ENCODE data around the gene HIVEP3. TPM values are rescaled to one million over a fixed set of nuclear protein-coding genes. Genes with fewer than 3 reads are reported as not detected.

HIVEP3 gene
- total and polyA plus RNA-seq, 8 donors = 1.8 to 65.3 (median 3.8) TPM

DNA sequence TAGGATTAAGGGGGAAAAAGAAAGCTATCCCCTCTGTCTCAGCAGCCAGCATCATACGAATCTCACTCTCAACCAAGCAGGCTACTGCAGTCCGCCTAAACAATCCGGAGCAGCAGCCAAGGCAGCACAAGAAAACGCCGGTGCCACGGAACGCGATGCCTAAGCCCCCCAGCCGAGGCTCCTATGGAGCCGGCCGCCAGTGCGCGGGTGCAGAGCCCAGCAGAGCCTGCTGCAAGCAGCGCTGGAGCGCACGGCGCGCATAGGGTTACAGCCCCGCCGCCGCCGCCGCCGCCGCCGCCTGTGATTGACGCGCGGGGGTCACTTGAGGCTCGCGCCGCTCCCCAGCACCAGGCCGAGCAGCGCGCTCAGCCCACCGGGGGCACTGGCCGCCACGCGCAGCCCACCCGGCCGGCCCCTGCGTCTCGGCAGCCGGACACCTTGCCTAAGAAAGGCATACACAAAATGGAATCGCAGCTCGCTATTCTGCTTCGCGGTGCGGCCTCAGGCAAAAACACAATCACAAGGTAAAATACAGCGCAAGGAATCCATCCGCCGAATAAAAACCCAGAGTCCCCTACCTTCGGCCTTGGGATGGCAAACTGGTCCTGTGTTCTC, 780 bp downstream of the HIVEP3 start:
- DNase-seq = peak; percentile 51 to 78
- H3K27me3 ChIP-seq = peaks cover 0 to 6% (median 0%) of the 10 kb centered on the region in 3 donors
- no peaks in the 10 kb centered on the region for H3K36me3 ChIP-seq
- peak overlapping the region; percentile 56 to 73 (median 64) for H3K4me3 ChIP-seq
- TF ChIP-seq EP300 (IDR thresholded peaks at IDR 0.05) = no peak
- TF ChIP-seq POLR2AphosphoS5 (IDR thresholded peaks at IDR 0.05) = no peak
- TF ChIP-seq, protein P1, sequence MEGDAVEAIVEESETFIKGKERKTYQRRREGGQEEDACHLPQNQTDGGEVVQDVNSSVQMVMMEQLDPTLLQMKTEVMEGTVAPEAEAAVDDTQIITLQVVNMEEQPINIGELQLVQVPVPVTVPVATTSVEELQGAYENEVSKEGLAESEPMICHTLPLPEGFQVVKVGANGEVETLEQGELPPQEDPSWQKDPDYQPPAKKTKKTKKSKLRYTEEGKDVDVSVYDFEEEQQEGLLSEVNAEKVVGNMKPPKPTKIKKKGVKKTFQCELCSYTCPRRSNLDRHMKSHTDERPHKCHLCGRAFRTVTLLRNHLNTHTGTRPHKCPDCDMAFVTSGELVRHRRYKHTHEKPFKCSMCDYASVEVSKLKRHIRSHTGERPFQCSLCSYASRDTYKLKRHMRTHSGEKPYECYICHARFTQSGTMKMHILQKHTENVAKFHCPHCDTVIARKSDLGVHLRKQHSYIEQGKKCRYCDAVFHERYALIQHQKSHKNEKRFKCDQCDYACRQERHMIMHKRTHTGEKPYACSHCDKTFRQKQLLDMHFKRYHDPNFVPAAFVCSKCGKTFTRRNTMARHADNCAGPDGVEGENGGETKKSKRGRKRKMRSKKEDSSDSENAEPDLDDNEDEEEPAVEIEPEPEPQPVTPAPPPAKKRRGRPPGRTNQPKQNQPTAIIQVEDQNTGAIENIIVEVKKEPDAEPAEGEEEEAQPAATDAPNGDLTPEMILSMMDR (IDR thresholded peaks at IDR 0.05) = no peak
- no peak for TF ChIP-seq POLR2A (IDR thresholded peaks at IDR 0.05)
- peak overlapping the region; percentile 47 to 80 (median 65) for H3K27ac ChIP-seq
- WGBS, 5 donors = 0 to 4% (median 2%) methylated on average over 17 to 53 of the region's 53 CpGs
- intact Hi-C loops (cut with DNase I; ENCODE audit: low total_unique reads) = no loop called here
- no peaks in the 10 kb centered on the region for H3K9me3 ChIP-seq
- H3K4me1 ChIP-seq = peaks cover 8 to 47% (median 37%) of the 10 kb centered on the region in 4 donors

DNA sequence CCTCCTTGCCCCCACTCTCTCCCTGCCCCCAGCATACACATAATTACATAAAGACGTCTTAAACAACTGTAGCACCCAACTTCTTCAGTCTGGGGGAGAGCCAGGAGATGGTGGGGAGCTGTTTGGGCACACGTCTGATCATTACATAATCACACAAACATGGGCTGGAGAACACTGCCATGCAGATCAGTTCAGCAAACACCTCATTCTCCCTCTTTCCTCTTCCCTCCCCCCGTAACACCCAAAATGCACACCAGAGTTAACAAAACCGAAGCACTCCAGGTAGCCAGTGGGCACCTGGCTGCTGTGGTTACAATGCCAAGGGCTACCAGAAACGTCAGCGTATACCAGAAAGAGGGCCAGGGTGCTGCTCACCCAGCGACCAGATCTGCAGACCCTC, 1.6 kb downstream of the HIVEP3 start:
- peaks cover 8 to 47% (median 37%) of the 10 kb centered on the region in 4 donors for H3K4me1 ChIP-seq
- H3K9me3 ChIP-seq = no peaks in the 10 kb centered on the region
- peaks cover 0 to 6% (median 0%) of the 10 kb centered on the region in 3 donors for H3K27me3 ChIP-seq
- intact Hi-C loops (cut with DNase I; ENCODE audit: low total_unique reads) = no loop called here
- TF ChIP-seq POLR2AphosphoS5 (IDR thresholded peaks at IDR 0.05) (no peak), EP300 (IDR thresholded peaks at IDR 0.05) (no peak), POLR2A (IDR thresholded peaks at IDR 0.05) (no peak)
- TF ChIP-seq, protein P1 (IDR thresholded peaks at IDR 0.05) = no peak
- no peak for DNase-seq
- WGBS, 5 donors = 61 to 71% (median 64%) methylated on average over 7 of the region's 7 CpGs
- no peak overlapping the region for H3K27ac ChIP-seq
- peak overlapping the region; percentile 56 to 73 (median 64) for H3K4me3 ChIP-seq
- H3K36me3 ChIP-seq = no peaks in the 10 kb centered on the region

DNA sequence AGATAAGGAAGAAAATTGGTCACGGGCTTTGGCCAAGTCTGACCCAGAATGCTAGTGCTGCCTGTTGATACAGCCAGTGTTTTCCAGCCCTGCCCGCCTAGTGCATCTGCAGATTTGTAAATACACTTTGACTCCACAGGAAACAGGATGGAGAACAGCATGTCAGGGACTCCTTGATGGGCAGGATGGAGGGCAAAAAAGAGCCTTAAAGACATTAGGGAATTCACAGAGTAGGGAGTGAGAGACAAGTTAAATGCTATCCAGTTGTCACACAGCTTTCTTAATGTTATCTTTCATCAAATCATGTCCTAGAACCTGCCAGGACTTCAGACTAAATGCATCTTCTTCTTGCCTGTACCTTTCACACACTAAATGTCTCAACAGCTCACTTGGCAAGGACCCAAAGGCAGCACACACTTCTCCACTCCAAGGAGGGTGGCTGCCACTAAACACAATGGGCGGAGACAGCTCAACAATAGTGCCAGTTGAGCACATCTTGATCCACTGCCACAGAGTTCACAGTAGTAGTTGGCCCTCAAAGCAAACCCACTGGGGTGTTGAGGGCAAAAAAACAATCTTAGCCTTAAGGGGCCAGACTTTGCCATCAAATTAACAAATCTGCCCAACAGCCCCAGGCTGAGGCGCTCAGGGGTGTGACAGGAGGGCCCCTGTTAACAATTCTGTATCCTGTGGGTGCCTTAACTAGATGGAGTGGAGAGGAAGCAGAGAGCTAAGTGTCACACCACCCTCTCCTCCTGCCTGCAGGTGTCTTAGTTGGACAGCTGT, 2.7 kb downstream of the HIVEP3 start:
- WGBS, 5 donors = 53 to 78% (median 63%) methylated on average over 4 of the region's 4 CpGs
- no peaks in the 10 kb centered on the region for H3K36me3 ChIP-seq
- DNase-seq = peak; percentile 60 to 63
- H3K4me3 ChIP-seq = no peak overlapping the region
- intact Hi-C loops (cut with DNase I; ENCODE audit: low total_unique reads) = no loop called here
- H3K9me3 ChIP-seq = no peaks in the 10 kb centered on the region
- peaks cover 8 to 47% (median 37%) of the 10 kb centered on the region in 4 donors for H3K4me1 ChIP-seq
- no peak overlapping the region for H3K27ac ChIP-seq
- TF ChIP-seq POLR2A (IDR thresholded peaks at IDR 0.05) (no peak), EP300 (IDR thresholded peaks at IDR 0.05) (no peak), POLR2AphosphoS5 (IDR thresholded peaks at IDR 0.05) (no peak)
- TF ChIP-seq, protein P1 (IDR thresholded peaks at IDR 0.05) = no peak
- peaks cover 0 to 6% (median 0%) of the 10 kb centered on the region in 3 donors for H3K27me3 ChIP-seq

DNA sequence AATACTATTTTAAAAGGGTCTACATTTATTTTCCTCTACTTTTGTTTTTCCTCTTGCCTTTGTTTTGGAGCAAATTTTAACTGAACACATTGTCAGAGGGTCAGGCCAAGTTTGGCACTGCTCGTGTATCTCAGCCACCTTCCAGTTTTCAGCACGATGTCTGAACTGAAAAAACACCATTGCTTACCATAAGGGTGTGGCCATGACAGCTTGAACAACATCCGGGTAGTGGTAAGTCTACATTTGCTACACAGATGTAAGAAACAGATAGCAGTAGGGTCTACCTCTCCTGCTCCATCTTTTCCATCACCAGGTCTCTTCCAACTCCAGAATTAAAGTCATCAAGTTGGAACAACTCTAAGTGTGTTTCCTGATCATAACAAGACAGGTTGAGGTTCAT, 4.2 kb downstream of the HIVEP3 start:
- DNase-seq = no peak
- H3K27me3 ChIP-seq = peaks cover 0 to 6% (median 0%) of the 10 kb centered on the region in 3 donors
- WGBS, 5 donors = 20 to 54% (median 37%) methylated on average over 3 of the region's 3 CpGs
- H3K4me1 ChIP-seq = peaks cover 8 to 39% (median 34%) of the 10 kb centered on the region in 4 donors
- H3K4me3 ChIP-seq = no peak overlapping the region
- no peaks in the 10 kb centered on the region for H3K36me3 ChIP-seq
- TF ChIP-seq EP300 (IDR thresholded peaks at IDR 0.05) (no peak), POLR2A (IDR thresholded peaks at IDR 0.05) (no peak), POLR2AphosphoS5 (IDR thresholded peaks at IDR 0.05) (no peak)
- H3K9me3 ChIP-seq = no peaks in the 10 kb centered on the region
- intact Hi-C loops (cut with DNase I; ENCODE audit: low total_unique reads) = no loop called here
- H3K27ac ChIP-seq = no peak overlapping the region
